HepG2 (cell line): ENCODE data around the gene PPOX. TPM values are rescaled to one million over a fixed set of nuclear protein-coding genes. Genes with fewer than 3 reads are reported as not detected.

ENCODE experiments used
- ARID4A ChIP-seq: sonication (generic); formaldehyde crosslinking; IDR thresholded peaks from 2 replicates; pipeline ENCODE4 v1.5.0; 2020; ENCODE audit warnings: mild to moderate bottlenecking, missing genetic modification reagents, borderline replicate concordance
- GLMP ChIP-seq: sonication (generic); formaldehyde crosslinking; IDR thresholded peaks from 2 replicates; pipeline ENCODE4 v1.9.0; 2021; ENCODE audit warnings: missing genetic modification reagents, mild to moderate bottlenecking, borderline replicate concordance
- JUN ChIP-seq: sonication (generic); formaldehyde crosslinking; IDR thresholded peaks from 2 replicates; pipeline ENCODE4 v1.4.0; 2020; ENCODE audit warnings: mild to moderate bottlenecking, missing genetic modification reagents
- KAT8 ChIP-seq: IDR thresholded peaks from 2 replicates; pipeline ENCODE4 v1.6.1; 2016; ENCODE audit warnings: missing genetic modification reagents, missing compliant biosample characterization
- NPAS2 ChIP-seq: sonication (generic); formaldehyde crosslinking; IDR thresholded peaks from 2 replicates; pipeline ENCODE4 v1.8.0; 2022; ENCODE audit warnings: mild to moderate bottlenecking, missing genetic modification reagents, borderline replicate concordance
- SAP130 ChIP-seq: IDR thresholded peaks from 2 replicates; pipeline ENCODE4 v1.6.1; 2016; ENCODE audit warnings: low read depth
- TP53 ChIP-seq: sonication (generic); formaldehyde crosslinking; conservative IDR thresholded peaks from 2 replicates; pipeline ENCODE4 v1.4.0; 2020; ENCODE audit warnings: missing genetic modification reagents
- ZBTB14 ChIP-seq: sonication (generic); formaldehyde crosslinking; IDR thresholded peaks from 2 replicates; pipeline ENCODE4 v1.4.0; 2020; ENCODE audit warnings: missing genetic modification reagents
- ZNF292 ChIP-seq: sonication (generic); formaldehyde crosslinking; IDR thresholded peaks from 2 replicates; pipeline ENCODE4 v1.8.1; 2022; ENCODE audit warnings: mild to moderate bottlenecking, low read depth, missing genetic modification reagents, borderline replicate concordance
- ZNF33B ChIP-seq: sonication (generic); formaldehyde crosslinking; IDR thresholded peaks from 2 replicates; pipeline ENCODE4 v1.5.1; 2020; ENCODE audit warnings: mild to moderate bottlenecking, missing genetic modification reagents
- ZNF646 ChIP-seq: sonication (generic); formaldehyde crosslinking; IDR thresholded peaks from 2 replicates; pipeline ENCODE4 v1.9.0; 2021; ENCODE audit warnings: mild to moderate bottlenecking, missing genetic modification reagents
- ZNF703 ChIP-seq: sonication (generic); formaldehyde crosslinking; IDR thresholded peaks from 2 replicates; pipeline ENCODE4 v1.5.1; 2020; ENCODE audit warnings: missing genetic modification reagents, mild to moderate bottlenecking, moderate library complexity, borderline replicate concordance
- ZNF841 ChIP-seq: sonication (generic); formaldehyde crosslinking; IDR thresholded peaks from 2 replicates; pipeline ENCODE4 v1.8.1; 2023; ENCODE audit warnings: missing genetic modification reagents, borderline replicate concordance
- polyA plus RNA-seq, 8 experiments: library from polyadenylated mRNA; depleted of rRNA in 3 of 8; stranded (reverse) in 7 of 8; unstranded in 1 of 8; fragments of >200 nt; fragmentation: Illumina TruSeq in 4 of 8; extraction: Trizol in 4 of 8; gene quantifications; 2 replicates each; pipeline versions ENCODE4 v1.2.1 to v1.2.3, GENCODE V29; 2011 to 2016; ENCODE audit warnings: low read depth in 4 of 8, missing spikeins in 1 of 8, mixed read lengths in 1 of 8; ENCODE audit not compliant: insufficient read depth in 1 of 8
- total RNA-seq, 5 experiments: library from RNA; depleted of rRNA; stranded (reverse); fragments of >200 nt; fragmentation: Illumina TruSeq; extraction: Trizol; gene quantifications; 2 replicates each; pipeline ENCODE4 v1.2.3, GENCODE V29; 2016; ENCODE audit warnings: low read depth in 1 of 5

PPOX gene
- total and polyA plus RNA-seq, 2 of the 13 experiments (the other 11 are each of a cell fraction or from before 2014, with no cell fraction given), result 15.5 to 27.7 TPM

- TF ChIP-seq ZNF646 (CRISPR knock-in tag), result no peak; the same call in 1 of the 2 replicates
- no peak for TF ChIP-seq JUN (CRISPR knock-in tag)
- no peak; the same call in 1 of the 2 replicates for TF ChIP-seq ZNF33B (CRISPR knock-in tag)
- peak; percentile 56; the same call in 1 of the 2 replicates for TF ChIP-seq TP53 (CRISPR knock-in tag)
- TF ChIP-seq ZNF703 (CRISPR knock-in tag), result no peak
- TF ChIP-seq ZBTB14, result peak; percentile 50; the same call in 1 of the 2 replicates
- TF ChIP-seq ZNF841 (CRISPR knock-in tag), result no peak
- no peak for TF ChIP-seq NPAS2 (CRISPR knock-in tag)
- peak; percentile 79 for TF ChIP-seq KAT8 (CRISPR knock-in tag)
- TF ChIP-seq ZNF292, result 0 out of 2 replicates have a peak, but pooled peaks have one; percentile 37
- peak; percentile 90 for TF ChIP-seq SAP130 (CRISPR knock-in tag)
- TF ChIP-seq GLMP (CRISPR knock-in tag), result no peak
- peak; percentile 97 for TF ChIP-seq ARID4A (CRISPR knock-in tag)
These were observed 48.3 kb upstream of the PPOX start, which contains the start of the genes NIT1 and PFDN2 (continued) for GRCh38 chr1:161117759-161118581.
